Measurements from ENCODE around the gene WNT9A. TPM values are rescaled to one million over a fixed set of nuclear protein-coding genes. Genes with fewer than 3 reads are reported as not detected.
A peak's percentile ranks its signal among the peaks of the same experiment; 100 is the strongest.

WNT9A gene
- total and polyA plus RNA-seq, 2 experiments from 2014 or later = 1.5 to 2.8 TPM

DNA sequence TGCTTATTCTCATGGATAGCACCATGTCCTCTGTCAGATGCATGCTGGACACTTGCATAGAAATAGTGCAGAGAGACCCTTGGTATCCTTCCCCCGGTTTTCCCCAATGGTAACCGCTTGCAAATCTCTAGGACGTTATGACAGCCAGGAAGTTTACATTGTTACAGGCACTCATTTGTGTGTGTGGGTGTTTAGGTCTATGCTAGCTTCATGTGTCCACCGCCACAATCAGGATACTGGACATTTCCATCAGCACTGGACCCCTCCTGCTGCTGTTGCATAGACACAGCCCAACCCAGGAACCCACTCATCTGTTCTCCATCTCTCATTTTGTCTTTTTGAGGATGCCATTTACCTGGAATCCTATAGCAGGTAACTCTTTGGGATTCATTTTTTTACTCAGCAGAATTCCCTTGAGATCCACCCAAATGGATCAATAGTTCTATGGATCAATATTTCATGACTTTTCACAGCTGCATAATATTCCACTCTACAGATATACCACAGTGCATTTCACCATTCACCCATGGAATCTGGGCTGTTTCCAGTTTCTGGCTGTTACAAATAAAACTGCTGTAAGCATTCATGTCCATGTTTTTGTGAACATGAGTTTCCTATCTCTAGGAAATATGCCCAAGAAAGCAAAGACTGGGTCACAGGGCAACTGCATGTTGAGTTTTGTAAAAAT, 6.6 kb upstream of the WNT9A start:
- DNase-seq (ENCODE audit: low spot score) = no peak
- TF ChIP-seq, protein P1, sequence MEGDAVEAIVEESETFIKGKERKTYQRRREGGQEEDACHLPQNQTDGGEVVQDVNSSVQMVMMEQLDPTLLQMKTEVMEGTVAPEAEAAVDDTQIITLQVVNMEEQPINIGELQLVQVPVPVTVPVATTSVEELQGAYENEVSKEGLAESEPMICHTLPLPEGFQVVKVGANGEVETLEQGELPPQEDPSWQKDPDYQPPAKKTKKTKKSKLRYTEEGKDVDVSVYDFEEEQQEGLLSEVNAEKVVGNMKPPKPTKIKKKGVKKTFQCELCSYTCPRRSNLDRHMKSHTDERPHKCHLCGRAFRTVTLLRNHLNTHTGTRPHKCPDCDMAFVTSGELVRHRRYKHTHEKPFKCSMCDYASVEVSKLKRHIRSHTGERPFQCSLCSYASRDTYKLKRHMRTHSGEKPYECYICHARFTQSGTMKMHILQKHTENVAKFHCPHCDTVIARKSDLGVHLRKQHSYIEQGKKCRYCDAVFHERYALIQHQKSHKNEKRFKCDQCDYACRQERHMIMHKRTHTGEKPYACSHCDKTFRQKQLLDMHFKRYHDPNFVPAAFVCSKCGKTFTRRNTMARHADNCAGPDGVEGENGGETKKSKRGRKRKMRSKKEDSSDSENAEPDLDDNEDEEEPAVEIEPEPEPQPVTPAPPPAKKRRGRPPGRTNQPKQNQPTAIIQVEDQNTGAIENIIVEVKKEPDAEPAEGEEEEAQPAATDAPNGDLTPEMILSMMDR (IDR thresholded peaks at IDR 0.05; ENCODE audit: poor library complexity) = no peak
- TF ChIP-seq EZH2 (IDR thresholded peaks at IDR 0.05; ENCODE audit: borderline replicate concordance) = no peak
- no peak for TF ChIP-seq EZH2phosphoT487 (IDR thresholded peaks at IDR 0.05; ENCODE audit: low read depth, severe bottlenecking, unreplicated experiment)
- no peak overlapping the region for H2AFZ ChIP-seq
- H3K9me2 ChIP-seq (replicated peaks; ENCODE audit: insufficient read depth) = no peaks in the 10 kb centered on the region
- H3K79me2 ChIP-seq = no peaks in the 10 kb centered on the region
- H3K4me1 ChIP-seq (ENCODE audit: insufficient read depth) = peaks cover 12% of the 10 kb centered on the region
- H3K9me3 ChIP-seq (ENCODE audit: low read depth) = no peaks in the 10 kb centered on the region
- peaks cover 7% of the 10 kb centered on the region for H3K27me3 ChIP-seq
- WGBS (ENCODE audit: low lambda C conversion rate, missing lambda C conversion rate) = 30% methylated on average over 4 of the region's 4 CpGs
- no peak overlapping the region for H3K4me3 ChIP-seq
- H4K20me1 ChIP-seq (ENCODE audit: insufficient read depth, poor library complexity, severe bottlenecking) = no peaks in the 10 kb centered on the region
- no peaks in the 10 kb centered on the region for H3K36me3 ChIP-seq (replicated peaks; ENCODE audit: insufficient read depth, low read depth)
- no peak overlapping the region for H3K27ac ChIP-seq
- H3K4me2 ChIP-seq = peak overlapping the region; percentile 21

DNA sequence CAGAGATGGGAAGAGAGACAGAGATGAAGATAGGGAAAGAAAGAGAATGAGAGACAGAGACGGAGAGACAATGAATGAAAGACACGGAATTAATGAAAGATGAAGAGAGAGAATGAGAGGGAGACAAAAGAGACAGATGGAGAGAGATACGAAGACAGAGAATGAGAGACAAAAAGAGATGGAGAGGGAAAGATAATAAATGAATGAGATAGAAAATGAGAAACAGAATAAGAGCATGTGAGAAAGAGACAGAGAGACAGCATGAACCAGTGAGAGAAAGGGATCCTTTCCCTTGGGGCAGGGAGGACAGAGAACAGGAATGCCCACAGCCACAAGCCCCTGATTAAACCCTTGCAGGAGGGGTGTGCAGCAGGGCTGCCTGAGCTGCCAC, 5.3 kb upstream of the WNT9A start:
- Histone ChIP-seq H3K79me2 (no peaks in the 10 kb centered on the region), H3K27ac (peak overlapping the region; percentile 36), H3K36me3 (replicated peaks; ENCODE audit: insufficient read depth, low read depth) (no peaks in the 10 kb centered on the region), H3K4me1 (ENCODE audit: insufficient read depth) (peaks cover 12% of the 10 kb centered on the region), H3K4me2 (peak overlapping the region; percentile 21), H3K9me2 (replicated peaks; ENCODE audit: insufficient read depth) (no peaks in the 10 kb centered on the region), H3K27me3 (peaks cover 17% of the 10 kb centered on the region), H3K9me3 (ENCODE audit: low read depth) (no peaks in the 10 kb centered on the region), H2AFZ (no peak overlapping the region), H4K20me1 (ENCODE audit: insufficient read depth, poor library complexity, severe bottlenecking) (no peaks in the 10 kb centered on the region), H3K4me3 (no peak overlapping the region)
- WGBS (ENCODE audit: low lambda C conversion rate, missing lambda C conversion rate) = 98% methylated on average over 3 of the region's 3 CpGs
- TF ChIP-seq, protein P1 (IDR thresholded peaks at IDR 0.05; ENCODE audit: poor library complexity) = no peak
- TF ChIP-seq EZH2 (IDR thresholded peaks at IDR 0.05; ENCODE audit: borderline replicate concordance) = no peak
- TF ChIP-seq EZH2phosphoT487 (IDR thresholded peaks at IDR 0.05; ENCODE audit: low read depth, severe bottlenecking, unreplicated experiment) = no peak
- no peak for DNase-seq (ENCODE audit: low spot score)

DNA sequence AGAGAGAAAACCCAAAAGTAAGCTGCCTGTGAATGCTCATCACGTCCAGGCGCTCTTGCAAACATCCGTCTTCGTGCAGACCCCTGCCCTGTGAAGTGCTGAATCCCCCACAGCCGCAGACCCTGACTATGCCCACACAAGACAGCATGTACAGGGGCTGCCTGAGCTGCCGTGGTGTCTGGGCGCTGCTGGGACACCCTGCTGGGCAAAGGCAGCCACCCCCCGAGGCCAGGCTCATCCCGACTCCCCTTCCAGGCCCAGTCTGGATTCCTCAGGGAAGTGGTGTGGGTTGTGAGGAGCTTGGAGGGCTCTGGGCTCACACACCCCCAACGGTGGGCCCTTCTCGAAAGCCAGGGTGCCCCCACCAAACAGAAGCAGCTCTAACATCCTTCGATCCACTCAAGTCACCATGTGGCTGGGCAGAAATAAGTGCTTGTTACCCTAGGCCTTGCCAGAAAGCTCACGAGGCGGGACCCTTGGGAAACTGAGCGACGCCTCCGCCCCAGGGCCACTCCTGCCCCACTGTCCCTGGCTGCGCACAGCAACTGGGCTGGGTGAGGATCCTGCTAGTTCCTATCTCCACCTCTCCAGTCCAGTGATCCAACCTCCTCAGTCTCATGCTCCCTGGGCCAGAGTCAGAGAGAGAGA, 4.8 kb upstream of the WNT9A start:
- 89% methylated on average over 18 of the region's 18 CpGs for WGBS (ENCODE audit: low lambda C conversion rate, missing lambda C conversion rate)
- Histone ChIP-seq H3K9me2 (replicated peaks; ENCODE audit: insufficient read depth) (no peaks in the 10 kb centered on the region), H3K36me3 (replicated peaks; ENCODE audit: insufficient read depth, low read depth) (no peaks in the 10 kb centered on the region), H3K4me1 (ENCODE audit: insufficient read depth) (peaks cover 12% of the 10 kb centered on the region), H3K9me3 (ENCODE audit: low read depth) (no peaks in the 10 kb centered on the region), H3K4me3 (no peak overlapping the region), H4K20me1 (ENCODE audit: insufficient read depth, poor library complexity, severe bottlenecking) (no peaks in the 10 kb centered on the region), H3K79me2 (no peaks in the 10 kb centered on the region), H2AFZ (no peak overlapping the region), H3K27me3 (peaks cover 17% of the 10 kb centered on the region), H3K4me2 (no peak overlapping the region), H3K27ac (no peak overlapping the region)
- DNase-seq (ENCODE audit: low spot score) = no peak
- TF ChIP-seq, protein P1 (IDR thresholded peaks at IDR 0.05; ENCODE audit: poor library complexity) = no peak
- no peak for TF ChIP-seq EZH2 (IDR thresholded peaks at IDR 0.05; ENCODE audit: borderline replicate concordance)
- TF ChIP-seq EZH2phosphoT487 (IDR thresholded peaks at IDR 0.05; ENCODE audit: low read depth, severe bottlenecking, unreplicated experiment) = no peak
